Lung (tissue), 12 donors: Measurements from ENCODE around the gene CELF2. TPM values are rescaled to one million over a fixed set of nuclear protein-coding genes. Genes with fewer than 3 reads are reported as not detected.

Source experiments
- ATAC-seq: fragments of 200-7000 bp; cut with Tn5 transposase; one replicate; pipeline ENCODE4 v1.9.1; 2020; ENCODE audit warnings: moderate number of reproducible peaks; ENCODE audit not compliant: insufficient read depth, low FRiP score
- DNase-seq, 3 donors: peaks; one replicate each; pipeline ENCODE4 v3.0.0-alpha.2; 2013 to 2017
- H3K27ac ChIP-seq, 2 donors: one replicate each; pipeline ENCODE4 v1.5.1; 2013; ENCODE audit warnings: mild to moderate bottlenecking in 2 of 2, moderate library complexity in 2 of 2, control low read depth in 1 of 2, inconsistent platforms in 1 of 2, low read depth in 1 of 2, low read length in 1 of 2
- H3K27me3 ChIP-seq, 3 donors: one replicate each; pipeline ENCODE4 v1.5.1; 2013; ENCODE audit warnings: low read length in 2 of 3; ENCODE audit not compliant: control insufficient read depth in 3 of 3, insufficient read depth in 3 of 3
- H3K36me3 ChIP-seq, 4 donors: one replicate each; pipeline ENCODE4 v1.5.1; 2013; ENCODE audit warnings: low read length in 4 of 4, mild to moderate bottlenecking in 1 of 4, moderate library complexity in 1 of 4; ENCODE audit not compliant: control insufficient read depth in 4 of 4, insufficient read depth in 4 of 4
- H3K4me1 ChIP-seq, 5 donors: one replicate each; pipeline ENCODE4 v1.5.1; 2013; ENCODE audit warnings: low read length in 5 of 5, mild to moderate bottlenecking in 2 of 5, moderate library complexity in 1 of 5; ENCODE audit not compliant: control insufficient read depth in 5 of 5, insufficient read depth in 5 of 5
- H3K4me3 ChIP-seq: one replicate; pipeline ENCODE4 v1.5.1; 2013; ENCODE audit warnings: mild to moderate bottlenecking, control low read depth, moderate library complexity
- H3K9ac ChIP-seq, 2 donors: one replicate each; pipeline ENCODE4 v1.5.1; 2013; ENCODE audit warnings: low read length in 2 of 2, control low read depth in 1 of 2; ENCODE audit not compliant: insufficient read depth in 1 of 2
- H3K9me3 ChIP-seq, 4 donors: one replicate each; pipeline ENCODE4 v1.5.1; 2013; ENCODE audit warnings: low read length in 3 of 4, mild to moderate bottlenecking in 1 of 4, moderate library complexity in 1 of 4; ENCODE audit not compliant: control insufficient read depth in 4 of 4, insufficient read depth in 3 of 4
- CTCF ChIP-seq: IDR thresholded peaks from 2 replicates; pipeline ENCODE4 v1.5.1; 2012; ENCODE audit warnings: mild to moderate bottlenecking; ENCODE audit errors: control extremely low read depth, extremely low read depth
- WGBS, 2 donors: extraction: QIAGEN DNeasy Blood & Tissue Kit; methylation state at CpG; one replicate each; pipeline ENCODE4 v1.1.7; 2013; 5-methylcytosine and 5-hydroxymethylcytosine counted together
- polyA plus RNA-seq, 2 donors: library from polyadenylated mRNA; stranded (reverse); fragments of 200-250 nt; gene quantifications; one replicate each; pipeline ENCODE4 v1.2.1, GENCODE V29; 2013
- total RNA-seq, 2 donors: library from RNA; depleted of rRNA in 1 of 2; stranded (reverse); fragments of >200 nt in 1 of 2; gene quantifications; one replicate each; pipeline ENCODE4 v1.2.1, GENCODE V29; 2014 to 2021
- donor health status: control.
- donor health status: control.
- donor health status: Bipolar disorder and iron deficiency.
- donor health status: healthy.
- donor health status: DM: yes; HTN: yes; CAD: no.

CELF2 gene
- total and polyA plus RNA-seq, 4 donors: 13.6 to 115 (median 63.7) TPM

GRCh38 chr10:11328264-11329061 lies 310.8 kb downstream of the CELF2 start:
- Histone ChIP-seq H3K4me1 (peaks cover 0 to 17% (median 4%) of the 10 kb centered on the region in 5 donors), H3K9ac (no peak overlapping the region), H3K27me3 (no peaks in the 10 kb centered on the region), H3K27ac (peak overlapping the region; percentile 6 to 22), H3K4me3 (no peak overlapping the region), H3K9me3 (no peaks in the 10 kb centered on the region), H3K36me3 (peaks cover 3 to 23% (median 16%) of the 10 kb centered on the region in 4 donors)
- 66 to 73% methylated on average over 17 of the region's 17 CpGs for WGBS, 2 donors
- TF ChIP-seq CTCF: no peak
- ATAC-seq: no peak
- no peak for DNase-seq

- peak overlapping the region in 1 of 2 donors; percentile 22 for H3K27ac ChIP-seq
- no peaks in the 10 kb centered on the region for H3K9me3 ChIP-seq
- DNase-seq: no peak
- H3K4me1 ChIP-seq: peaks cover 0 to 17% (median 4%) of the 10 kb centered on the region in 5 donors
- H3K4me3 ChIP-seq: no peak overlapping the region
- peaks cover 3 to 20% (median 16%) of the 10 kb centered on the region in 4 donors for H3K36me3 ChIP-seq
- WGBS, 2 donors: 42 to 58% methylated on average over 12 of the region's 12 CpGs
- H3K27me3 ChIP-seq: no peaks in the 10 kb centered on the region
- no peak for ATAC-seq
- H3K9ac ChIP-seq: no peak overlapping the region
- TF ChIP-seq CTCF: no peak
These were observed 311.5 kb downstream of the CELF2 start for GRCh38 chr10:11329062-11329673.

GRCh38 chr10:11330383-11331045 lies 312.8 kb downstream of the CELF2 start:
- WGBS, 2 donors: 60 to 73% methylated on average over 8 of the region's 8 CpGs
- H3K27ac ChIP-seq: no peak overlapping the region
- no peak overlapping the region for H3K9ac ChIP-seq

More at GRCh38 chr10:11330383-11331045, 312.8 kb downstream of the CELF2 start:
- no peaks in the 10 kb centered on the region for H3K9me3 ChIP-seq
- peaks cover 3 to 22% (median 13%) of the 10 kb centered on the region in 4 donors for H3K36me3 ChIP-seq
- peaks cover 0 to 24% (median 4%) of the 10 kb centered on the region in 5 donors for H3K4me1 ChIP-seq
- no peaks in the 10 kb centered on the region for H3K27me3 ChIP-seq
- DNase-seq (peak in 2 of 3 donors; percentile 88 to 90), ATAC-seq (no peak)
- no peak for TF ChIP-seq CTCF
- H3K4me3 ChIP-seq: no peak overlapping the region
